Cardiac muscle cell (in vitro differentiated cells and primary cell): ENCODE results near the gene ADCYAP1R1. TPM values are rescaled to one million over a fixed set of nuclear protein-coding genes. Genes with fewer than 3 reads are reported as not detected.

Experiments
- DNase-seq, 2 donors: peaks; one replicate each; pipeline versions ENCODE4 v3.0.0 to v3.0.0-alpha.2; 2010 to 2017; ENCODE audit warnings: low read depth in 1 of 2, low spot score in 1 of 2
- H3K27ac ChIP-seq: fragments of 200-600 bp; sonication (generic); 2 replicates; pipeline ENCODE4 v1.5.1; 2016
- H3K27me3 ChIP-seq: fragments of 200-600 bp; sonication (generic); 2 replicates; pipeline ENCODE4 v1.6.0; 2016; ENCODE audit warnings: control low read depth
- H3K36me3 ChIP-seq: fragments of 200-600 bp; sonication (generic); 2 replicates; pipeline ENCODE4 v1.5.1; 2016; ENCODE audit warnings: control low read depth
- H3K4me1 ChIP-seq: fragments of 200-600 bp; sonication (generic); 2 replicates; pipeline ENCODE4 v1.8.1; 2017; ENCODE audit warnings: low read depth, mild to moderate bottlenecking, mixed run types
- H3K4me3 ChIP-seq: fragments of 200-600 bp; sonication (generic); 2 replicates; pipeline ENCODE4 v1.5.1; 2016; ENCODE audit warnings: mild to moderate bottlenecking
- H3K9me3 ChIP-seq: fragments of 200-600 bp; sonication (generic); 2 replicates; pipeline ENCODE4 v1.5.1; 2017; ENCODE audit warnings: low read depth, mild to moderate bottlenecking, control low read depth
- CTCF ChIP-seq: IDR thresholded peaks from 2 replicates; pipeline ENCODE4 v1.5.1; 2012; ENCODE audit warnings: low read depth, mild to moderate bottlenecking, low read length
- polyA plus RNA-seq: library from polyadenylated mRNA; unstranded; fragments of >200 nt; fragmentation: Nextera tagmentation; extraction: Ambion mirVana; gene quantifications from 2 replicates; pipeline ENCODE4 v1.2.1, GENCODE V29; 2016
- total RNA-seq: library from RNA; depleted of rRNA; stranded (reverse); fragments of >200 nt; gene quantifications from 2 replicates; pipeline ENCODE4 v1.2.3, GENCODE V29; 2016

Gene ADCYAP1R1
- total and polyA plus RNA-seq, 2 experiments from 2014 or later: 0.49 to 4.5 TPM

- TF ChIP-seq CTCF: no peak
- H3K27ac ChIP-seq: no peak overlapping the region
- H3K4me3 ChIP-seq: no peak overlapping the region
Measured at GRCh38 chr7:31107106-31108090, 55.3 kb downstream of the ADCYAP1R1 start.

GRCh38 chr7:31108097-31108657 is 56.1 kb downstream of the ADCYAP1R1 start:
- TF ChIP-seq CTCF: no peak
- no peak overlapping the region for H3K27ac ChIP-seq
- H3K4me1 ChIP-seq: no peaks in the 10 kb centered on the region
- no peaks in the 10 kb centered on the region for H3K36me3 ChIP-seq
- H3K27me3 ChIP-seq: peaks cover 4% of the 10 kb centered on the region
- H3K9me3 ChIP-seq: no peaks in the 10 kb centered on the region
- no peak overlapping the region for H3K4me3 ChIP-seq
- no peak for DNase-seq

More at GRCh38 chr7:31107106-31108090, 55.3 kb downstream of the ADCYAP1R1 start:
- Histone ChIP-seq H3K4me1 (no peaks in the 10 kb centered on the region), H3K36me3 (no peaks in the 10 kb centered on the region), H3K27me3 (peaks cover 4% of the 10 kb centered on the region), H3K9me3 (no peaks in the 10 kb centered on the region)
- no peak for DNase-seq

GRCh38 chr7:31109751-31110150 is 57.6 kb downstream of the ADCYAP1R1 start:
- no peak overlapping the region for H3K4me3 ChIP-seq
- H3K27ac ChIP-seq: no peak overlapping the region
- H3K27me3 ChIP-seq: peaks cover 4% of the 10 kb centered on the region
- DNase-seq: no peak
- no peak for TF ChIP-seq CTCF
- no peaks in the 10 kb centered on the region for H3K4me1 ChIP-seq
- H3K36me3 ChIP-seq: no peaks in the 10 kb centered on the region
- no peaks in the 10 kb centered on the region for H3K9me3 ChIP-seq

- H3K36me3 ChIP-seq: no peaks in the 10 kb centered on the region
- no peak for DNase-seq
- H3K4me3 ChIP-seq: no peak overlapping the region
- no peak overlapping the region for H3K27ac ChIP-seq
- H3K4me1 ChIP-seq: no peaks in the 10 kb centered on the region
- H3K9me3 ChIP-seq: no peaks in the 10 kb centered on the region
- TF ChIP-seq CTCF: no peak
- H3K27me3 ChIP-seq: peaks cover 4% of the 10 kb centered on the region
Measured at GRCh38 chr7:31110331-31111108, 58.4 kb downstream of the ADCYAP1R1 start.

- no peaks in the 10 kb centered on the region for H3K36me3 ChIP-seq
- H3K27ac ChIP-seq: no peak overlapping the region
- no peak for DNase-seq
- H3K4me1 ChIP-seq: no peaks in the 10 kb centered on the region
- no peaks in the 10 kb centered on the region for H3K9me3 ChIP-seq
- no peak overlapping the region for H3K4me3 ChIP-seq
- TF ChIP-seq CTCF: no peak
- peaks cover 4% of the 10 kb centered on the region for H3K27me3 ChIP-seq
Measured at GRCh38 chr7:31111109-31111451, 59.0 kb downstream of the ADCYAP1R1 start.
